ENCODE measurements around the gene DPH3. TPM values are rescaled to one million over a fixed set of nuclear protein-coding genes. Genes with fewer than 3 reads are reported as not detected.

Gene DPH3
- total and polyA plus RNA-seq, 2 of the 8 experiments (the other 6 are each of a cell fraction or from before 2014, with no cell fraction given), result 9.8 to 40.1 TPM

DNA sequence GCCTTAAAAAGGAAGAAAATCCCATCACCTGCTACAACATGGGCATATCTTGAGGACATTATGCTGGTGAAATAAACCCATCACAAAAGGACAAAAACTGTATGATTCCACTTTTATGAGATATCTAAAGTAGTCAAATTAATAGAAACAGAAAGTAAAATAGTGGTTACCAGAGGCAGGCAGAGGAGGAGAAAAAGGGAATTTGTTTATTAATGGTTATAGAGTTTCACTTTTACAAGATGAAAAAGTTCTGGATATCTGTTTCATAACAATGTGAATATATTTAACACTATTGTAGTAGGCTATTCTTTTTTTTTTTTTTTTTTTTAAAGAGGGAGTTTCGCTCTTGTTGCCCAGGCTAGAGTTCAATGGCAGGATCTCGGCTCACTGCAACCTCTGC lies 40.4 kb downstream of the DPH3 start:
- Histone ChIP-seq H2BK12ac (ENCODE audit: low read depth, low read length) (no peak overlapping the region), H4K5ac (ENCODE audit: insufficient read length, low read depth, low read length) (no peak overlapping the region), H3K23me2 (ENCODE audit: low read depth, low read length) (no peaks in the 10 kb centered on the region), H2BK15ac (ENCODE audit: low read length) (no peak overlapping the region), H3K79me2 (ENCODE audit: control insufficient read depth in 1 of 2, insufficient read depth in 2 of 2, low read length in 2 of 2) (no peaks in the 10 kb centered on the region), H3K27me3 (replicated peaks in 1 of 4; ENCODE audit: control insufficient read depth in 3 of 4, extremely low read depth in 1 of 4, insufficient read depth in 3 of 4, low read length in 3 of 4) (no peaks in the 10 kb centered on the region), H3K27ac (ENCODE audit: low read depth, low read length) (no peak overlapping the region), H3K4me3 (ENCODE audit: extremely low read depth in 1 of 4, insufficient read depth in 2 of 4, low read depth in 3 of 4, low read length in 4 of 4) (no peak overlapping the region), H4K20me1 (replicated peaks in 1 of 2; ENCODE audit: control insufficient read depth in 1 of 2, insufficient read depth in 2 of 2, low read length in 2 of 2) (no peaks in the 10 kb centered on the region), H3K23ac (ENCODE audit: insufficient read length) (no peak overlapping the region), H3K9me3 (ENCODE audit: insufficient read depth in 2 of 2, low read depth in 1 of 2, low read length in 1 of 2) (no peaks in the 10 kb centered on the region), H3K9ac (replicated peaks in 1 of 4; ENCODE audit: extremely low read depth in 1 of 4, low read depth in 3 of 4, low read length in 3 of 4) (no peak overlapping the region), H3K4me2 (ENCODE audit: insufficient read depth in 1 of 2, low read depth in 2 of 2, low read length in 2 of 2) (no peak overlapping the region), H2AK5ac (ENCODE audit: low read depth, low read length) (no peak overlapping the region), H3K4ac (replicated peaks; ENCODE audit: insufficient read length, low read depth, low read length) (no peak overlapping the region), H2BK120ac (replicated peaks; ENCODE audit: low read depth, low read length) (no peak overlapping the region), H4K8ac (ENCODE audit: extremely low read depth, insufficient read depth, low read length) (no peak overlapping the region), H3K79me1 (ENCODE audit: low read depth, low read length) (no peaks in the 10 kb centered on the region), H2BK5ac (ENCODE audit: low read depth, low read length) (no peak overlapping the region), H2BK20ac (ENCODE audit: low read length) (no peak overlapping the region), H3K14ac (ENCODE audit: insufficient read length) (no peak overlapping the region), H2AFZ (ENCODE audit: low read length) (no peak overlapping the region), H3K4me1 (replicated peaks in 1 of 4; ENCODE audit: control insufficient read depth in 3 of 4, insufficient read depth in 4 of 4, low read length in 3 of 4) (no peaks in the 10 kb centered on the region), H3K36me3 (ENCODE audit: control insufficient read depth in 2 of 4, insufficient read depth in 4 of 4, low read length in 3 of 4) (no peaks in the 10 kb centered on the region), H4K91ac (replicated peaks; ENCODE audit: insufficient read length, low read length) (no peak overlapping the region), H3K18ac (ENCODE audit: extremely low read depth, low read length) (no peak overlapping the region), H3K56ac (replicated peaks; ENCODE audit: insufficient read length, low read depth, low read length) (no peak overlapping the region)
- FAIRE-seq (no peak), DNase-seq (ENCODE audit: low read depth in 1 of 2, low spot score in 2 of 2) (no peak)
- CTCF ChIA-PET (ENCODE audit: partially characterized antibody), result no interaction called here
- TF ChIP-seq RXRA (IDR thresholded peaks at IDR 0.05; ENCODE audit: insufficient read depth, low read depth, low read length) (no peak), ASH2L (IDR thresholded peaks at IDR 0.05; ENCODE audit: low read length) (no peak), TAF7 (optimal IDR thresholded peaks at IDR 0.05; ENCODE audit: borderline replicate concordance, low read depth, low read length) (no peak), TBP (IDR thresholded peaks at IDR 0.05; ENCODE audit: low read depth, low read length) (no peak), HDAC2 (IDR thresholded peaks at IDR 0.05; ENCODE audit: borderline replicate concordance in 1 of 2, low read depth in 2 of 2, low read length in 2 of 2) (no peak), CTBP2 (IDR thresholded peaks at IDR 0.05; ENCODE audit: borderline replicate concordance, insufficient read depth, insufficient read length, low read length) (no peak), ZNF274 (IDR thresholded peaks at IDR 0.05; ENCODE audit: borderline replicate concordance, extremely low read depth, low read length) (no peak)
- POLR2A ChIA-PET (ENCODE audit: partially characterized antibody), result no interaction called here
- WGBS, 2 experiments (ENCODE audit: extremely low coverage in 1 of 2, insufficient coverage in 1 of 2, insufficient read length in 1 of 2, insufficient replicate concordance in 2 of 2, low coverage in 1 of 2, low lambda C conversion rate in 2 of 2, missing lambda C conversion rate in 1 of 2), result 90% methylated on average over 2 of the region's 2 CpGs; no CpG with 5 or more reads in 1 of the 2 experiments
